KOPT-K1 (cell line): ENCODE measurements around the gene RADIL.

ENCODE experiments used
- H3K27ac ChIP-seq: fragments of 200-600 bp; sonication (generic); 2 replicates; pipeline ENCODE4 v1.5.1; 2016; ENCODE audit warnings: antibody characterized with exemption, mild to moderate bottlenecking, low read depth, low read length; ENCODE audit not compliant: poor library complexity, severe bottlenecking
- H3K36me3 ChIP-seq: fragments of 200-600 bp; sonication (generic); 2 replicates; pipeline ENCODE4 v1.5.1; 2017; ENCODE audit warnings: antibody characterized with exemption, mild to moderate bottlenecking, low read length, moderate library complexity; ENCODE audit not compliant: insufficient read depth
- H3K9me3 ChIP-seq: fragments of 200-600 bp; sonication (generic); 2 replicates; pipeline ENCODE4 v1.5.1; 2017; ENCODE audit warnings: antibody characterized with exemption, low read length, mild to moderate bottlenecking; ENCODE audit not compliant: insufficient read depth, poor library complexity, severe bottlenecking

The RADIL gene

GRCh38 chr7:4764402-4765007 lies 119.0 kb downstream of the RADIL start:
- Histone ChIP-seq H3K36me3 (peaks cover 91% of the 10 kb centered on the region), H3K27ac (no peak overlapping the region), H3K9me3 (no peaks in the 10 kb centered on the region)

- no peaks in the 10 kb centered on the region for H3K9me3 ChIP-seq
- H3K36me3 ChIP-seq: peaks cover 94% of the 10 kb centered on the region
- no peak overlapping the region for H3K27ac ChIP-seq
Observed at GRCh38 chr7:4763794-4764185, 119.7 kb downstream of the RADIL start.

DNA sequence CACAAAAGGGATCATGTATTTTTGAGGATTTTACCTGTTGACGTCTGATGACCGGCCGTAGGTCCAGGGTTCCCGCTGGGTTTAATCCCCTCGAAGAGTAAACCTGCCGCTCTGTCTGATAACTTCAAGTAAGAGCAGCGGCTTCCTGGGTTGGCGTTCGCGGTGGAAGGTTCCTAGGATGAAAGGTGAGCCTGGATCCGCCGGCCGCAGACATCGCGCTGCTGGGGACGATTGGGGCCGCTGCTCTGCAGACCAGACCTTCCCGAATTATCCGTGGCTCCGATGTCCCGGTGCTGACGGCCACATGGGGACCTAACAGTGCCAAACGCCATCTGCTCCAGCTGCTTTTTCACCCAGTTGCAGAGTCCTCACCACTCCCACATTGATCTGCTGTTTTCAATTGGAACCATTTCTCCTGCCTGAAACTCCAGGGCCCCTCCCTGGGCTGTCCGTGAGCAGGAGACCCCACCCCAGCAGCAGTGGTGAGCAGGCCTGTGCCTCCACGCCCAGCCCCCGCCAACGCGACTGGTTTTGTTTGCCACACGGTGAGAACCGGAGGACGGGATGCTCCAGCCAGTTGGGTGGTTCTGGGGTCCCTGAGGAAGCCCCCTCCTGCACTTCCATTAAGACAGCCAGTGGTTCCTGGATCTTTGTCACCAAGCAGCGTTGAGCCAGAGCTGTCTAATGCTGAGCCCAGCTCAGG lies 120.3 kb downstream of the RADIL start:
- H3K27ac ChIP-seq: no peak overlapping the region
- no peaks in the 10 kb centered on the region for H3K9me3 ChIP-seq
- H3K36me3 ChIP-seq: peaks cover 95% of the 10 kb centered on the region

- no peak overlapping the region for H3K27ac ChIP-seq
- H3K9me3 ChIP-seq: no peaks in the 10 kb centered on the region
- peaks cover 100% of the 10 kb centered on the region for H3K36me3 ChIP-seq
Observed at GRCh38 chr7:4762121-4763055, 121.1 kb downstream of the RADIL start.

DNA sequence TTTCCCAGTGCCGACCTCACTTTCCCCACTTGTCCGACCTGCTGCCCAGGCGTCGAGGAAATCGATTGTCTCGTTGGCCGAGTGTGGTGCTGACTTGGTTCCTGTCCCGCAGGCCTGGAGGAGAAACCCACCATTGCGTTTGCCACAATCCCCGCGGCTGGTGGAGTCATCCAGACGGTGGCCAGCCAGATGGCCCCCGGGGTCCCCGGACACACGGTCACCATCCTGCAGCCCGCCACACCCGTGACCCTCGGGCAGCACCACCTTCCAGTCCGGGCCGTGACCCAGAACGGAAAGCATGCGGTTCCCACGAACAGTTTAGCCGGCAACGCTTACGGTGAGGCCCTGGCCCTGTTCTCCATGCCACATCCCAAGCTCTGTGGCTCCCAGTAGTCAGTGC lies 122.6 kb downstream of the RADIL start:
- H3K36me3 ChIP-seq: peaks cover 100% of the 10 kb centered on the region
- no peaks in the 10 kb centered on the region for H3K9me3 ChIP-seq
- no peak overlapping the region for H3K27ac ChIP-seq

GRCh38 chr7:4759211-4759610 lies 124.3 kb downstream of the RADIL start:
- Histone ChIP-seq H3K36me3 (peaks cover 100% of the 10 kb centered on the region), H3K9me3 (no peaks in the 10 kb centered on the region), H3K27ac (no peak overlapping the region)

- Histone ChIP-seq H3K9me3 (no peaks in the 10 kb centered on the region), H3K36me3 (peaks cover 100% of the 10 kb centered on the region), H3K27ac (no peak overlapping the region)
Observed at GRCh38 chr7:4758791-4759190, 124.7 kb downstream of the RADIL start.

DNA sequence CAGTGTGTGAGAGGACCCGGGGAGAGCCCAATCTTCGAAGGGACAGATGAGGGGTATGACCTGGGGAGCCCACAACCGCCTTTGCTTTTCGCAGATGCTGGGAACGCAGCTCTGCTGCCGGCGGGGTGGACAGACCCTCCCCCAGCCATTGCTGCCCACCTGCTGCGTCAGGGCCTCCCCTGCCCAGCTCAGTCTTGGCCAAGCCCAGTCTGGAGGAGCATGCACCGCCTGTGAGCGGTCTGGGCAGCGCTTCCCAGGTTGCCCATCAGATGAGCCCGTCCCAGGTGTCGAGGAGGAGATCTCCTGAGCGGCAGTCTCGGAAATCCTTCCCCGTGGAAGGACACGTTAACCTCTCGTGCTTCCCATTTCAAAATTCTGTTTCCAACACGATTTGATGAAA lies 125.4 kb downstream of the RADIL start:
- peaks cover 99% of the 10 kb centered on the region for H3K36me3 ChIP-seq
- H3K27ac ChIP-seq: no peak overlapping the region
- no peaks in the 10 kb centered on the region for H3K9me3 ChIP-seq

DNA sequence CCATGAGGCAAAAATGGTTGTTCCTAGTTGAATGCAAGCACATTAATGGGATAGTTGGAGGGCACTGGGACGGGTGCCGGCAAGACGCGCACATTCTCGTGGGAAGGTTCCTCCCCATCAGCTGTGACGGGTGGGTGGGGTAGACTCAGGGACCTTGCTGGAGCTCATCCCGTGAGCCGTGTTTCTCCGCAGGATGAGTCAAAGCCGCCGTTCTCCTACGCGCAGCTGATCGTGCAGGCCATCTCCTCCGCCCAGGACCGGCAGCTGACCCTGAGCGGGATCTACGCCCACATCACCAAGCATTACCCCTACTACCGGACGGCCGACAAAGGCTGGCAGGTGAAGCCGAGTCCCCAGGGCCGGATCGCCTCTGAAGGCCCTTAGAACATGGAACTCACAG lies 128.5 kb downstream of the RADIL start:
- H3K27ac ChIP-seq: no peak overlapping the region
- no peaks in the 10 kb centered on the region for H3K9me3 ChIP-seq
- H3K36me3 ChIP-seq: peaks cover 92% of the 10 kb centered on the region

- Histone ChIP-seq H3K27ac (no peak overlapping the region), H3K9me3 (no peaks in the 10 kb centered on the region), H3K36me3 (peaks cover 92% of the 10 kb centered on the region)
Observed at GRCh38 chr7:4754433-4755010, 129.0 kb downstream of the RADIL start.

- H3K27ac ChIP-seq: no peak overlapping the region
- H3K36me3 ChIP-seq: peaks cover 92% of the 10 kb centered on the region
- no peaks in the 10 kb centered on the region for H3K9me3 ChIP-seq
Observed at GRCh38 chr7:4753598-4754432, 129.7 kb downstream of the RADIL start.

DNA sequence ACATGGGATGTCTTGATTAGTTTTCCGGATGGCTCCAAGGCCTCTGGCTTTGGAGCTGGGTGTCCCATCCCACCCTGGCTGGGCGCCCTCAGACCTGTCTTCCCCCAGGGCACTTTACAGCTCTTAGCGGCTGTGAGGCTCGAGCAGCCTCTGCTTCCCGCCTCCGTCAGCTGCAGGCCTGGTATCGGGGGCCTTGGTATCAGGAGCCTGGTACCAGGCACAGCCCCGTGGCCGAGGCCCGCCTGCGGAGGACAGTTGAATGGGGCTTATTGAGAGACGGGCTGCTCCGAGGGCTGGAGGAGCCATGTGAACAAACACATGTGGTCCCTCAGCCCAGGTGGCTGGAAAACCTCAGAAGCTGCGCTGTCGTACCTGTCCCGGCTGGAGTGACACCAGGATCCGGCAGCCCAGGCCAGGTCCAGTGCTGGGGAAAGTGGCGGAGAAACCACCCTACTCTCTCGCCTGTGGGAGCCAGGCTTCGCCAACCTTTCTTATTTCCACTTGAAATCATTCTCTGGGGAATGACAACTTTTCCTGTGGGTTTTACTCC lies 132.0 kb downstream of the RADIL start:
- H3K9me3 ChIP-seq: no peaks in the 10 kb centered on the region
- no peak overlapping the region for H3K27ac ChIP-seq
- H3K36me3 ChIP-seq: peaks cover 90% of the 10 kb centered on the region

DNA sequence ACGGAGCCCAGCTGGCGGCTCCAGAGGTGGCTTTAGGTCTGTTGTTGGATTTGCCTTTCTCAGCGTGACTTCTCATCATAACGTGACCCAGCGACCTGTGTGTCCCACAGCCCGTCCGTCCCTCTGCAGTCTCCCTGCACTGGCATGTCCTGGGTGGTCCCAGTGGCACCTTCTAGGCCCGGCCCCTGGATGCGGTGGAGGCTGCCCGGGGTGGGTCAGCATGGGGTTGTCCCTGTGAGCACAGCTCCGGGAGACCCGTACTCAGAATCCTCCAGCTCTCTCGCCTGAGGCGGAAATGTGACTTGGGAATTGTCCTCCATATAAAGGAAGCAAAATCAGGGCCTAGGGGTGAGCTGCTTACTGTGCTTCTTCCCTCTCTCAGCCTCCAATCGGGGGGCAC lies 133.7 kb downstream of the RADIL start:
- Histone ChIP-seq H3K36me3 (peaks cover 73% of the 10 kb centered on the region), H3K27ac (no peak overlapping the region), H3K9me3 (no peaks in the 10 kb centered on the region)

DNA sequence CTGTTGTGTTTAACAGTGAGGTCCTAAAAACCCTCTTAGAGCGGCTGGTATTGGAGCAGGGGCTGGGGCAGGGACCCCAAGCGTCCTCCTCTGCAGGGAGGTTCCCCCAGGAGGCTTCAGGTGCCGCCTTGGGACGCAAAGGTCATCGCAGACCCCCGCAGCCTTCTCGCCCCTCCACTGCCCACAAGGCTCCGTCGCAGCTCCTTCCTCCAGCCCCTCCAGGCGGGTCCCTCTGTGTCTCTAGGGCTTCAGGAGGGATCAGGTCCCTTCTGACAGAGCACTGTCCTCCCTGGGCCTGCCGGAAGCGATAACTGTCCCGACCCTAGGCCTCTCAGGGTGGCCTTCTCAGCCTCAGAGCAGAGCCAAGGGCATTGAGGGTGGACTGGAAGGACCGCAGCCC lies 134.2 kb downstream of the RADIL start:
- Histone ChIP-seq H3K36me3 (peaks cover 69% of the 10 kb centered on the region), H3K27ac (no peak overlapping the region), H3K9me3 (no peaks in the 10 kb centered on the region)
